NCI-H345 (cell line): ENCODE results near the gene SAPCD2.
A peak's percentile ranks its signal among the peaks of the same experiment; 100 is the strongest.

Experiments
- DNase-seq: peaks from one replicate; lab custom pipeline; 2025; lab: John Stamatoyannopoulos, UW

Gene SAPCD2

DNA sequence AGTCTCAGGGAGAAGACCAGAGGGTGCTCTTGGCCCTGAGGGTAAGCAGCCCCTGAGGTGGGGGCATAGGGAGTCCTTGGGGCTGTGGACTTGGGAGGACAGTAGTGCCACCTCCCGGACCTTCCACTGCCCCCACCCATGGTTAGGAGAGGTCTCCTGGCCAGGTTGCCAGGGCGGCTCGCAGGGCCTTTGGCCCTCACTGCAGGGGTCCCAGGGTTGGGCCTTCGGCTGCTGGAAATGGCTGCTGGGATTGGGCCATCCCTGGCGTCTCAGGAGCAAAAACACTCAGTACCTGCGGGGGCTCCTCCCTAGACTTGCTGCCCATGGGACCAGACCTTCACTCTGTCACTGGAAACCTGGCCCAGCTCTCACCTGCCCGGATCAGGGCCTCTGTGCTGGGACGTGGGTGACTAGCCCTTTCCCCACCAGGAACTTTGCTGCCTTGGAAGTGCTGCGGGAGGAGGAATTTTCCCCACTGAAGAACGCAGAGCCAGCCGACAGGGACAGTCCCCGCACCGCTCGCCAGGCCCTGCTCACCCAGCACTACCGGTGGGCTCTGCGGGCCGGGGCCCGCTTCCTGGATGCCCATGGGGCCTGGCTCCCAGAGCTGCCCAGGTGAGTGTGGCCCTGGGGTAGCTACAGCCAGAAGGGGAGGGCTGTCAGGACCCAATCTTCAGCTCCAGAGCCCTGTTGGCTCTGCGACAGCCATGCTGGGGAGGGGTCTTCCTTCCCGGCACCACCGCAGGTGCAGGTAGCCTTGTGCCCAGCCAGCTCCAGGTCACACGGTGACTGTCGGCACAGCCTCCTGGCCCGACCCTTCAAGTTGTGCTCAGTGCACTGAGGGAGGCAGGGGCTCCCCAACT, 10.1 kb upstream of the SAPCD2 start:
- no peak for DNase-seq

DNA sequence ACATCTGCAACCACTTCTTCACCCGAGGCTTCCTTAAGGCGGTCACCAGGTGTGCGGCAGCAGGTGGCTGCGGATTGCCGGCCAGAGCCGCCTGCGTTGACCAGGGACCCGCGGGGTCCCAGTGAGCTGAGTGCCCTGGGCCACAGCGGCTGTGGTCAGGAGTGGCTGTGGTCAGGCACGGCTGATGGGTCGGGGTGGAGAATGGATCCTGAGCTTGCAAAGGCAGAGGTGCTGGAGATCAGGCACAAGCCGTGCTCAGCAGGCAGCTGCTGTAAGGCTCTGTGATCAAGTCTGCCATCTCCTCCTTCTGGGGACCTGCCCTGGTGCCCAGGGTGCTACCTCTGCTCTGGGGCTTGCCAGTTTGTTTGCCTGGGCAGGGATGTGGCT, 9.0 kb upstream of the SAPCD2 start:
- no peak for DNase-seq

DNA sequence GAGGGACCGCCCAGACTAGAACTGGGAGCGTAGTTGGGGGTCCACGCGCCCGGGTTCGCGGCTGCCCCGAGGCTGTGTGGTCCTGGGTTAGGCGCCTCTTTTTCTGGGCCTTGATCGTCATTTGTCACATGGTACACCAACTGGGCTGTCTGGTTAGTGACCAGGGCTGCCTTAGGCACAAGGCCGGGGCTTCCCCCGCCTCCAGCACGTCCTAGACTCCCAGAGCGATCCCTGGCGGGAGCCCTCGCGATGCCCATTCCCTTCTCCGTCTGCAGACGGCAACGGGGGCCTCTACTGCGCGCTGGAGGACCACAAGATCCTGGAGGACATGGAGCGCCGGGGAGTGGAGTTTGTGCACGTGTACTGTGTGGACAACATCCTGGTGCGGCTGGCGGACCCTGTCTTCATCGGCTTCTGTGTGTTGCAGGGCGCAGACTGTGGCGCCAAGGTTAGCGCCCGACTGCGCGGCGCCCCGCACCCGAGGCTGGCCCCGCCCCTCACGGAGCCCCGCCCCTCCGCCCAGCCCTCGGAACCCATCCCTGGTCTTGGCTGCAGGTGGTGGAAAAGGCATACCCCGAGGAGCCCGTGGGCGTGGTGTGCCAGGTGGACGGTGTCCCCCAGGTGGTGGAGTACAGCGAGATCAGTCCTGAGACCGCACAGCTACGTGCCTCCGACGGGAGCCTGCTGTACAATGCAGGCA, 8.5 kb upstream of the SAPCD2 start:
- DNase-seq: no peak

DNA sequence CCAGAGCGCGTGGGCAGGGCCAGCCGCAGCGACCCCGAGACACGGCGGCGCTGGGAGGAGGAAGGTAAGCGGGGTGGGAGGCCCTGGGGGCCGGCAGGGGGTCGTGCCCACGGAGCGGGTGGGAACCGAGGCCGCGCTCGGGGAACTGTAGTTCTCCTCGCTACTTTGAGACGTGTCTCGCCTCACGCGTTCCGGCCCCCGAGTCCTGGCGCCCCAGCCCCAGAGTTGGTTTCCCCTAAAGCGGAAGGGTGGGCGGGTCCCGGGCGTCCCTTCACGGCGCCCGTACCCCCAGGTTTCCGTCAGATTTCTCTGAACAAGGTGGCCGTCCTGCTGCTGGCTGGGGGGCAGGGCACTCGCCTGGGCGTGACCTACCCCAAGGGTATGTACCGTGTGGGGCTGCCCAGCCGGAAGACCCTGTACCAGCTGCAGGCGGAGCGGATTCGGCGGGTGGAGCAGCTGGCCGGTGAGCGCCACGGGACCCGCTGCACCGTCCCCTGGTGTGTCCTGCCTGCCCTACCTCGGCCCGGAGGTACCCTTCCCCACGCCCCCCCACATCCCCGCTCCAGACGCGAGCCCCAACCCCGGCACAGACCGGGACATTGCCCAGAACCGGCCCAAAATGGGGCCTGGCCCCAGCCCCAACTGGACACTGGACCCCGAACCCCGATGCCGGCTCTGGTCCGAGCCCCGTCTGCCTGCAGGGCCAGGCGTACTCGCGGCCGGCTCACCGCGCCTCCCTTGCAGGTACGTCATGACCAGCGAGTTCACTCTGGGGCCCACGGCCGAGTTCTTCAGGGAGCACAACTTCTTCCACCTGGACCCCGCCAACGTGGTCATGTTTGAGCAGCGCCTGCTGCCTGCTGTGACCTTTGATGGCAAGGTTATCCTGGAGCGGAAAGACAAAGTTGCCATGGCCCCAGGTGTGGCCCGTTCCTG, 7.7 kb upstream of the SAPCD2 start:
- DNase-seq: no peak

DNA sequence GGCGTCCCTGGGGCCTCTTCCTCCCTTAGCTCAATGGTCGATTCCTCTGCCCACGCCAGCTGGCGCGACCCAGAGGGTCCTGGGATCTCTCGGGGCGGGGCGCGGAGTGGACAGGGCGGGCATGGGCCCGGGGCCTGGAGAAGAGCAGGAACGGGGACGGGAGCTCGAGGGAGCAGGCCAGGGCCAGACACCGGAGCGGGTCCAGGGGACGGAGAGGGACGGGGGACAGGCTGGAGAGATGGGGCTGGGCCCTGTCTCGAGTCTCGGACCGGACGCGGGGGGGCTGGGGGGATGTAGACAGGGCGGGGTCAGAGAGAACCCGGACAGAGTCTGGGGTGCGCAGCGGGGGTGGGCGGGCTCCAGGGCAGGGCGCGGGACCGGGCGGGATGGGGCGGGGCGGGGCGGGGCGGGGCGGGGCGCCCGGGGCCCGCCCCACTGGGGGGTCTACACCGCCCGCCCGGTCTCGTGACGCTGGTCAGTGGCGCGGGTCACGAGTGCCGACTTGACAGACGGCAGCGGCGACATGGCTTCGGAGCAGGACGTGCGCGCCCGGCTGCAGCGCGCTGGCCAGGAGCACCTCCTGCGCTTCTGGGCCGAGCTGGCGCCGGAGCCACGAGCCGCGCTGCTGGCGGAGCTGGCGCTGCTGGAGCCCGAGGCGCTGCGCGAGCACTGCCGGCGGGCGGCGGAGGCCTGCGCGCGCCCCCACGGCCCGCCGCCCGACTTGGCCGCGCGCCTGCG, 6.8 kb upstream of the SAPCD2 start, which contains the start of gene UAP1L1:
TSS of gene UAP1L1 (plus strand) at position 508 of the 738 bp plus-strand sequence. CDS start at position 524, 16 bp downstream.
- peak; percentile 38 for DNase-seq

DNA sequence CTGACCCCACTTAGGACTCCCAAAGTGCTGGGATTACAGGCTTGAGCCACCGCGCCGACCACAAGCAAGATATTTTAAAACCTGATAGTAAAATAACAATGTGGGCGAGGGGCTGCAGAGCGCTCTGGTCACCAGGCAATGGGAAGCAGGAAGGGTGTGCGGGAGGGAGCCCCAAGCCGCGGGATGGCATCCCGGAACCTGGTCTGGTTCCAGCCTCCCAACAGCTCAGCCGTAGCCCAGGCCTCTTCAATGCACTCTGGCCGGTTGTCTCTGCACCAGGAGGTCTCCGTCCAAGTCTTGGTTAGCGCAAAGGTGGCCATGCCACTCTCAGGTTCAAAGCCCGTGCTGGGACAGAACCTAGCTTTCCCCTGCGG, 6.3 kb upstream of the SAPCD2 start:
- DNase-seq: no peak

DNA sequence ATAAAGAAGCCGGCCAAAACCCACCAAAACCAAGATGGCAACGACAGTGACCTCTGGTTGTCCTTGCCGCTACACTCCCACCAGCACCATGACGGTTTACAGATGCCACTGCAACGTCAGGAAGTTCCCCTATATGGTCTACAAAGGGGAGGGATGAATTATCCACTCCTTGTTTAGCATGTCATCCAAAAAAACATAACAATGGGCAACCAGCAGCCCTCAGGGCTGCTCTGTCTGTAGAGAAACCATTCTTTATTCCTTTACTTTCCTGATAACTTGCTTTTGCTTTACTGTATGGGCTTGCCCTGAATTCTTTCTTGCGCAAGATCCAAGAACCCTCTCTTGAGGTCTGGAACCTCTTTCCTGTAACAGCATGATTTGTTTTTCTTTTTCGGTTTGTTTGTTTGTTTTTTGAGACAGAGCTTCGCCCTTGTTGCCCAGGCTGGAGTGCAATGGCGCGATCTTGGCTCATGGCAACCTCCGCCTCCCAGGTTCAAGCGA, 5.0 kb upstream of the SAPCD2 start:
- DNase-seq: no peak

DNA sequence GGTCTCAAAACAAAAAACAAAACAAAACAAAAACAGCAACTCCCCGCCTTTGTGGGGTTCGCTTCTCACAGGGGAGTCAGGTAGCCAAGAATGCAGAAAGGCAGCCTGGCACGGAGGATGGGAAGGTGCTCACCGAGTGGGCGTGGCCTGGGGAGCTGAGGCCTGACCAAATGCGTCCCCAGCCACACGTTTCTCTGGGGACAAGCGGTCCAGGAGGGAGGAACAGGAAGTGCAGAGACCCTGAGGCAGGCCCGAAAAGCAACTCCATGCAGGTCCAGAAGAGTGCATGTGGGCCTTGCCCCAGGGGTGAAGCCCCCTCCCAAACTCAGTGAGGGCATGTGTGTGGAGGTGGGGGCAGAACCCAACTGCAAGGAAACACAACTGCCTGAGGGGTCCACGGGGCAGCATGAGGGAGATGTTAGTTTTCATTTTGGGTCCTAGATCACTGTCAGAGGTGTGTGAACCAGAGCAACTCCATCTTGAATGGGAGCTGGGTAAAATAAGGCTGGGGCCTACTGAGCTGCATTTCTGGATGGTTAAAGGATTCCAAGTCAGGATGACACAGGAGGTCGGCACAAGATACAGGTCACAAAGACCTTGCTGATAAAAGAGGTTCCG, 4.4 kb upstream of the SAPCD2 start:
- no peak for DNase-seq

DNA sequence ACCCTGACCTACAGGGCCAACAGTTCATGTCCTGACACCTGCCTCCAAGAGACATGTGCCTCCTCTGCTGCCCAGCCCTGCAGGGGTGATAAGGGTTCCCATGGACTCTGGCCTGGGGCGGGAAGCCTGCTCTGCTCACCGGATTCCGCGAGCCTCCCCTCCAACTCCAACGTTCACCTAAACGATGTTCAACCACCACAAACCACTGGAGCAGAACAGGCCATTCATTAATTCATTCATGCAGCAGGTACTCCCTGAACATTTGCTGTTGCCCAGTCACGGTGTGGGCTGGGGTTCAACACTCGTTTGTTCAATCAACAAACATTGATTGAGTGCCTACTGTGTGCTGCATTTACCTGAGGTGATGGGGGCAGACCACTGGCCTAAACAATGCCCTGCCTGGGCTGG, 3.6 kb upstream of the SAPCD2 start:
- DNase-seq: no peak

DNA sequence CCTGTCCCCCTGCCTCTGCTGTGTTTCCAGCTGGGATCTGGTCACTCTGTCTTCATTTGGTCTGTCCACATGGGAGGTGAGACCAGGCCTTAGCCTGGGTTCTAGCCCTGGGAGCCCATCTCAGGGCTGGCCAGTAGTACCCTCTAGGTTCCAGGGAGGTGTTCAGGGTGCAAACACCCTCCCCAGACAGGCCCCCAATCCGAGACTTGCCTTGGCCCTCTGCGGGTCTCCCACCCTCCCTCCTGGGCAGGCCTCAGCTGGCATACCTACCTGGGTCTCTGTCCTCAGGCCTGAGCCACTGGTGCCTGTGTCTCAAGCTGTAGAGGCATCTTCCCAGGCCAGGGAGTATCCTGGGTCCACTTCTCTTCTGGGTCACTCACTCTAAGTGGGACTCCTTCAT, 925 bp upstream of the SAPCD2 start:
- DNase-seq: no peak

DNA sequence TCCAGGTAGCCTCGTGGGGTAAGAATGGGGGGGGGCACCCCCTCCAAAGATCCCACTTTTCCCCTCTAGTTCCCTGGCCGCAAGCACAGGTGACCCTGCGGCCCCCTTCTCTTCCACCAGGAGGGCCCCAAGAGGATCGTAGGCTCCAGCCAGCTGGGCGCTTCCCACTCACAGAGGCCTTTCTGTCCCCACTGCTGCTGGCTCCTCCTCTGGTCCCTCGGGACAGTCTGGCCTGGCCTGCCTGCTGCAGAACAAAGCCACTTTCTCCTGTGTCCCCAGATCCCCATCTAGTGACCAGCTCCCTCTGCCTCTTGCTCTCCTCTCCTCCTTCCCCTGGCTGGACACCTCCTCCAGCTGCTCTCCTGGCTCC, 534 bp upstream of the SAPCD2 start:
- DNase-seq: peak; percentile 62

DNA sequence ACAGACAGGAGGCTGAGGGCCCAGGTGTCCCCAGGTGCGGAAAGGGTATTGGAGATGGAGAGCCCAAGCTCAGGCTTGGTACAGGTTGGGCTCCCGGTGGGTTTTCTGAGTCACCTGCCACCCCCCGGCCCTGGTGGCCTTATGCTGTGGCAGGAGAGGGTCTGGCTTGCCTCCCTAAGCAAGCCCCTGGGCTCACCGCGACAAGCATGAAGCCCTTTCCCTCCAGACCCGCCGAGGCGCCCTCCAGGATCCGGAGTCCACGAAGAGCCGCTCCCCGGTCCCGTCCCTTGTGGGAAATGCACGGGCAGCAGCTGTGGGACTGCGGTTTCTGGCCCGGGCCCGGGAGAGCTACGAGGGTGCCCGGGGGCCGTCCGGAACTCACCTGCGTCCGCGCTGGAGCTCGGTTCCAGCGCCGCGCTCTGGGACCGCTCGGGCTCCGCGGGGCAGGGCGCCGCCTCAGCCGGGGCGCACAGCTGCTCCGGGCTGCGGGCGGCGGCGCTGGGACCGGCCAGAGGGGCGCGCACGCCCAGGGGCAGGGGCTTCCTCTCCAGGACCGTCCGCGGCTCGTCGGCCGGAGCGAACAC, 757 bp downstream of the SAPCD2 start:
- no peak for DNase-seq

DNA sequence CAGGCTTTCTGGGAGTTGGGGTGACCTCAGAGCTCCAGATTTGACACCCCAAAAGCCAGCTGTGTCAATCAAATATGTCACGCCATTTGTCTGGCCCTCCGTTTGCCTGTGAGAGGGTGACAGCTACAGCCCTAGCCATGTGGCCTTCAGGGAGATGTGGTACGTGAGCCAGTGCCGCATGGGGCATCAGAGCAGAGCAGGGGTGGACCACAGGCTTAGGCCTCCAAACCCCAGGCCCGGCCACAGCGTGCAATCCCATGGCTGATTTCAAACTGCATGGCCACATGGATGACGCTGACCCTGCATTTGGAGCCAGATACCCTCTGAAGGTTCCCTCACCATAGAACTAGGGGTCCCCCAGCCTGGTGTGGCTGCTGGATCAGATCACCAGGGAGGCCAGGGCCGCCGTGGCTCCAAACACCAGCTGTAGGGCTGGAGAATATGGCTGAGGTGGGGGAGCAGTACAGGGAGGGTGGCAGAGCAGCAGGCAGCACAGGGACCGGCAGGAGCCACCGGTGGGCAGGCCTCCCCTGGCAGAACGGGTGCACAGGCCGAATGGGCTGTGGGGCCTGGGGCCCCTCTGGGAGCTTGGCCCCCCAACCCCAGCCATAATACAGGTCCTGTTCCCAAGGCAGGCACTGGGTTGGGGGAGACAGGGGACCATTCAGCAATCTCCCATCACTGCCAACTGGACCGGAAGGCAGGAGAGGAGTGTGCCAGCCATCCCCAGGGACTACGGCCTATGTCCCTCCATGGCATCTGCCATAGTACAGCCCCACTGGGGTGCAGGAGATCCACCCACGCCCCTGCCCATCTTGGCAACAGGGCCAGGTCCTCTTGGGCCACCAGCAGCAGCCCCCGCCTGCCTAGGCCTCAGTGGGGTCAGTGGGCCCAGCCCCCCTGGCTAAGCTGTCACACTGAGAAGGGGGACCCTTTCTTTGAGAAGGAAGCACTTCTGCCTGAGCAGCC, 1.5 kb downstream of the SAPCD2 start:
- DNase-seq: no peak

DNA sequence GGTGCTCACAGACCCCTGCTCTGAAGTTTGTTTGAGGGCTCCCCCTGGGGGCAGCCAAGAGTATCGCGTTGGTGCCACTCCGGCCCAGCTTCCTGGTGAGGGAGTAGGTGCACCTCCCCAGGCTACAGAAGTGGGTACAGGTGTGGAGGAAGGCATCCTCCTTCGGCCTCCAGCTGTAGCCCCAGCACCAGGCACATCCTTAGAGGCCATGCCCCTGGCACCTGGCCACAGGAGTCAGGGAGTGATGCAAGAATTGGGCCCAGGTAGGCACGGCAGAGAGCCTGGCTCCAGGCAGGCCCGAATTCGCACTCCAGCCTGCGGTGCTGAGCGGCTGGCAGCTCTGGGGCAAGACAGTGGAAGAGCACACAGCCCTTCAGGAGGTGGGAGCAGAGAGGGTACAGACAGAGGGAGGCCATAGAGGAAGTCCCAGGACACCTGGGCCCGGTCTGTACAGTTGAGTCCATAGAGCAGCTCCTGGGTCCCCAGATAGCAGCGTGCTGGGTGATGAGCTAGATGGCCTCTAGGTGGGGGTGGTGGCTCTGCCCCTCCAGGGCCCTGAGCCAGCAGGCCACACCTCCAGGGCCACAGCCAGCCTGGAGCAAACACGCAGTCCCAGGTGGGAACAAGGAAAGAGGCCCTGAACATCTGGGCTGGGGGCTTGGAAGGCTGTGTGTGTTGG, 2.4 kb downstream of the SAPCD2 start:
- peak; percentile 86 for DNase-seq

DNA sequence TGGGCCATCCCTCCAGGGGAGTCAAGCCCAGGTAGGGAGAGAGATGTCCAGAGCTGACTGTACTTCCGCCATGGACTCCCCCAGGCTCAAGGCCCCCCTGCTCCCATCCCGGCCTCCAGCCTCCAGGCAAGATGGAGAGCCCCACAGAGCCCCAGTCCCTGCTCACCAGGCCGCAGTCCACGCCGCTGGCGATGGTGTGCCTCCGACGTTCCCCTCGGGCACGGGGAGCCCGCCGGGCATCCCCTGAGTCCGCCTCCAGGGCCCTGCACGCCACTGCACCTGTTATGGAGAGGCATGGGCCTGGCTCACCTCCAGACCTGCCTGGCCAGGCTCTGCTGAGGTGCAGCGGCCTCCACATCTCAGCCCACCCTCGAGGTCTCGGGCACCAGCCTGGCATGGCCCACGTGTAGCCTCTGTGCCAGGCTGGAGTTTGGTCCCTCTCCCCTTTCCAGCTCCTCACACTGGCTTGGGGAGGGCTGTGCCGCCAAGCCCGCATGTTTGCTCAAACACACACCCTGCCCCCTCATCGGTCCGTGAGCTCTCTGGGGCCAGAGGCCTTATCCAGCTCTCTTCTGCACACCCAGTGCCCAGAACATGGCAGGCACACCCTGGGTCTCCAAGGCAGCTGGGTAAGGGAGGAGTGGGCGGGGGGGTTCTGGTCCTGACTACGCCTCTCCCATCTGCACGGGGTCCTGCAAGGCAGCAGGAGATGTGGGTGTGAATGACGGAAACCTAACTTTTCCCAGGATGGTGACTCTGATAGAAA, 4.1 kb downstream of the SAPCD2 start:
- DNase-seq: no peak

DNA sequence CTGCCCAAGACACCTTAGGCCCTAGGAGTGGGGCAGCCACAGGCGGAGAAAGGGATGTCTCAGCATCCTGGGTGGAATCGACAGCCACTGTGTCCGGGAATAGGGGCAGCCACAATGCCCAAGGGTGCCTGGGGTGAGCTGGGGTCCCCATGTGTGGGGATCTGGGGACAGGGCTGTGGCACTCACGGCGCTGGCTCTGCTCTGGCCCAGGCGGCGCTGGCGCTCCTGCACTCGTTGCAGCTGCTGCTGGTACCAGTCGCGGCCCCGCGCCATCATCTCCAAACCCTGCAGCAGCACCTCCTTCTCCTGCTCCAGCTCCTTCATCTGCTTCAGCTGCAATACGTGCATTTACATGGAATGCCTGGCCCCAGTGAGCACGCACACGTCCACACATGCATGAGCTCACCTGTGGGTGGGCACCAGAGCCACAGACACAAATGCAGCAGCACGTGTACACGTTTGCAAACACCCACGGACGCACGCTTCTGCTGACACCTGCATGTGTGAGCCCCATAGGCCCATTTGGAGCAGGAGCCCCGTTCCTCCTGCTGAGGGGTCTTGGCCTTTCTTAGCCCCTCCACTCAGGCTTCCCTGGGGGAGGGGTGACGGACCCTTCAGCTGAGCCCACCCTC, 4.9 kb downstream of the SAPCD2 start:
- DNase-seq: no peak

DNA sequence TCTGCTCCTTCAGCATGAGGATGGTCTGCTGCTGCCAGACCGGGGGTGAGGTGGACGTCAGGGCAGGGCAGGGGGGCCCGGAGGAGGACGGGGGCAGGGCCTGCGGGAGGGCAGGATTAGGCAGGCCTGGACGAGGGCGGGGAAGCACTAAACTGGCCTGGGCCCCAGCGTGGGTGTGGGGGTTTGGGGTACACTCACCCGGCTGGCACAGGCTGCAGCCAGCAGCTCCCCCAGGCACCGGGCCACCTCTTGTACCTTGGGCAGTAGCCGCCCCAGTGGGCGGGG, 5.5 kb downstream of the SAPCD2 start:
- no peak for DNase-seq
